Parathyroid adenoma (tissue), 2 donors: ENCODE data around the gene ADAMTS7.
"Not testable (repeated sequence)": the region's sequence is repeated elsewhere in the genome, so short reads cannot be mapped to it uniquely, and the experiment has no call there.

ENCODE experiments used
- H2AFZ ChIP-seq: fragments of 300-600 bp; sonication (generic); one replicate; pipeline ENCODE4 v1.7.0; 2017; ENCODE audit warnings: antibody characterized with exemption, mild to moderate bottlenecking
- H3K27ac ChIP-seq: fragments of 300-600 bp; sonication (generic); one replicate; pipeline ENCODE4 v1.7.0; 2017
- H3K27me3 ChIP-seq: fragments of 300-600 bp; sonication (generic); one replicate; pipeline ENCODE4 v1.7.0; 2017; ENCODE audit warnings: low read length; ENCODE audit not compliant: control insufficient read depth, insufficient read depth
- H3K36me3 ChIP-seq: fragments of 300-600 bp; sonication (generic); one replicate; pipeline ENCODE4 v1.7.0; 2017; ENCODE audit warnings: low read length; ENCODE audit not compliant: control insufficient read depth, insufficient read depth
- H3K4me1 ChIP-seq: fragments of 300-600 bp; sonication (generic); one replicate; pipeline ENCODE4 v1.7.0; 2017; ENCODE audit warnings: control low read depth
- H3K4me2 ChIP-seq: fragments of 300-600 bp; sonication (generic); one replicate; pipeline ENCODE4 v1.7.0; 2017; ENCODE audit warnings: low read length
- H3K4me3 ChIP-seq: fragments of 300-600 bp; sonication (generic); one replicate; pipeline ENCODE4 v1.7.0; 2017; ENCODE audit warnings: low read depth, low read length
- H3K79me2 ChIP-seq: fragments of 300-600 bp; sonication (generic); one replicate; pipeline ENCODE4 v1.7.0; 2017; ENCODE audit warnings: control low read depth
- H3K9ac ChIP-seq: fragments of 300-600 bp; sonication (generic); one replicate; pipeline ENCODE4 v1.7.0; 2017; ENCODE audit warnings: mild to moderate bottlenecking
- H3K9me3 ChIP-seq: fragments of 300-600 bp; sonication (generic); one replicate; pipeline ENCODE4 v1.7.0; 2017; ENCODE audit warnings: low read length; ENCODE audit not compliant: control insufficient read depth
- CTCF ChIP-seq: fragments of 300-600 bp; sonication (generic); IDR thresholded peaks from one replicate; pipeline ENCODE4 v1.7.0; 2017; ENCODE audit warnings: antibody characterized with exemption, mild to moderate bottlenecking
- donor health status: primary hyperparathyroidism.

ADAMTS7 gene

GRCh38 chr15:78796510-78796909 is 14.8 kb downstream of the ADAMTS7 start:
- H3K27ac ChIP-seq, result no peak overlapping the region
- H3K9me3 ChIP-seq, result no peaks in the 10 kb centered on the region
- no peaks in the 10 kb centered on the region for H3K36me3 ChIP-seq
- H3K4me3 ChIP-seq, result no peak overlapping the region
- no peak overlapping the region for H3K9ac ChIP-seq
- H3K4me2 ChIP-seq, result no peak overlapping the region
- H3K79me2 ChIP-seq, result no peaks in the 10 kb centered on the region
- no peaks in the 10 kb centered on the region for H3K27me3 ChIP-seq
- H3K4me1 ChIP-seq, result no peaks in the 10 kb centered on the region
- no peak for TF ChIP-seq CTCF
- H2AFZ ChIP-seq, result no peak overlapping the region

- H3K4me3 ChIP-seq, result no peak overlapping the region
- TF ChIP-seq CTCF, result no peak
- H3K4me1 ChIP-seq, result no peaks in the 10 kb centered on the region
Measured at GRCh38 chr15:78795043-78795442, 16.2 kb downstream of the ADAMTS7 start.

GRCh38 chr15:78794446-78794845 is 16.8 kb downstream of the ADAMTS7 start:
- not testable (repeated sequence) for H3K27me3 ChIP-seq, H3K4me3 ChIP-seq, H3K27ac ChIP-seq, H3K36me3 ChIP-seq, H2AFZ ChIP-seq, H3K9me3 ChIP-seq, H3K4me1 ChIP-seq, H3K4me2 ChIP-seq, H3K79me2 ChIP-seq, H3K9ac ChIP-seq

More at GRCh38 chr15:78795043-78795442, 16.2 kb downstream of the ADAMTS7 start:
- Histone ChIP-seq H3K79me2 (no peaks in the 10 kb centered on the region), H2AFZ (no peak overlapping the region), H3K27ac (no peak overlapping the region), H3K27me3 (no peaks in the 10 kb centered on the region), H3K9me3 (no peaks in the 10 kb centered on the region), H3K9ac (no peak overlapping the region), H3K4me2 (no peak overlapping the region), H3K36me3 (no peaks in the 10 kb centered on the region)

- H3K27me3 ChIP-seq, result no peaks in the 10 kb centered on the region
- H3K9ac ChIP-seq, result no peak overlapping the region
- TF ChIP-seq CTCF, result no peak
Measured at GRCh38 chr15:78791357-78791756, 19.9 kb downstream of the ADAMTS7 start.

GRCh38 chr15:78790027-78790426 is 21.2 kb downstream of the ADAMTS7 start:
- H3K9me3 ChIP-seq, result no peaks in the 10 kb centered on the region
- H3K4me2 ChIP-seq, result no peak overlapping the region
- H3K4me3 ChIP-seq, result no peak overlapping the region
- no peak overlapping the region for H3K27ac ChIP-seq
- no peaks in the 10 kb centered on the region for H3K4me1 ChIP-seq
- H3K27me3 ChIP-seq, result no peaks in the 10 kb centered on the region
- no peak overlapping the region for H2AFZ ChIP-seq
- H3K9ac ChIP-seq, result no peak overlapping the region
- no peaks in the 10 kb centered on the region for H3K36me3 ChIP-seq
- no peaks in the 10 kb centered on the region for H3K79me2 ChIP-seq
- no peak for TF ChIP-seq CTCF

More at GRCh38 chr15:78791357-78791756, 19.9 kb downstream of the ADAMTS7 start:
- Histone ChIP-seq H3K79me2 (no peaks in the 10 kb centered on the region), H2AFZ (no peak overlapping the region), H3K4me1 (no peaks in the 10 kb centered on the region), H3K4me2 (no peak overlapping the region), H3K36me3 (no peaks in the 10 kb centered on the region), H3K9me3 (no peaks in the 10 kb centered on the region), H3K27ac (no peak overlapping the region), H3K4me3 (no peak overlapping the region)
